HAP-1 (cell line): Measurements from ENCODE around the gene MCM3.

Source experiments
- DNase-seq, 2 experiments: peaks; one replicate each; pipeline ENCODE4 v3.0.0-alpha.2; 2016 to 2020; ENCODE audit warnings: low spot score in 2 of 2
- H3K27me3 ChIP-seq: fragments of 250-450 bp; sonication (Bioruptor Pico); 2 replicates; pipeline ENCODE4 v1.5.1; 2020; ENCODE audit warnings: low read depth, mild to moderate bottlenecking, moderate library complexity
- H3K36me3 ChIP-seq: fragments of 250-450 bp; sonication (Bioruptor Pico); replicated peaks from 2 replicates; pipeline ENCODE4 v1.5.1; 2020; ENCODE audit warnings: mild to moderate bottlenecking
- H3K4me1 ChIP-seq: fragments of 250-450 bp; sonication (Bioruptor Pico); 2 replicates; pipeline ENCODE4 v1.5.1; 2020; ENCODE audit warnings: mild to moderate bottlenecking
- H3K4me3 ChIP-seq: fragments of 250-450 bp; sonication (Bioruptor Pico); 2 replicates; pipeline ENCODE4 v1.5.1; 2020; ENCODE audit warnings: mild to moderate bottlenecking, moderate library complexity
- H3K9me3 ChIP-seq: fragments of 250-450 bp; sonication (Bioruptor Pico); 2 replicates; pipeline ENCODE4 v1.5.1; 2020; ENCODE audit warnings: mild to moderate bottlenecking, moderate library complexity
- in situ Hi-C: fragments of 300-500 bp; cut with MboI; formaldehyde crosslinking; loops from 3 replicates; pipeline ENCODE4 v1.14.3; 2020; ENCODE audit warnings: low sequenced_read_pairs, inconsistent platforms, mixed read lengths

The MCM3 gene

DNA sequence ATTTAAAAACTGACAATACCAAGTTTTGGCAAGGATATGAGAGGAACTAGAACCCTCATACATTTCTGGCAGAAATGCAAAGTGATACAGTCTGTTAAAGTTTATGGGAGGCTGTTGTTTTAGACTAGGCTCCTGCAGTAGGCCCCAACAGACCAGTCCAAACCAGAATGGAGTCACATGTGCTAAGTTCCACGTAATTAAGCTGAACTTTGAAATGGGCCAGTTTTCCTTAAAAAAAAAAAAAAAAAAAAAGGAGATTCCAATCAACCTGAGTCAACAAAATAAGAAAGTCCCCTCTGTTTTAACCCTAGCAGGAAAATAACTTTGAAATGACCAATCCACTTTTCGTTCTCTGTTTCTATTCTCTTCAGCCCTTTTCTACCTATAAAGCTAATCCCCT is 66.8 kb downstream of the MCM3 start:
- H3K4me3 ChIP-seq: no peak overlapping the region
- H3K36me3 ChIP-seq: no peaks in the 10 kb centered on the region
- in situ Hi-C loops: no loop called here
- no peaks in the 10 kb centered on the region for H3K9me3 ChIP-seq
- no peaks in the 10 kb centered on the region for H3K4me1 ChIP-seq
- 0 out of 2 replicates have a peak, but pooled peaks cover 4% of the 10 kb centered on the region for H3K27me3 ChIP-seq
- no peak for DNase-seq

DNA sequence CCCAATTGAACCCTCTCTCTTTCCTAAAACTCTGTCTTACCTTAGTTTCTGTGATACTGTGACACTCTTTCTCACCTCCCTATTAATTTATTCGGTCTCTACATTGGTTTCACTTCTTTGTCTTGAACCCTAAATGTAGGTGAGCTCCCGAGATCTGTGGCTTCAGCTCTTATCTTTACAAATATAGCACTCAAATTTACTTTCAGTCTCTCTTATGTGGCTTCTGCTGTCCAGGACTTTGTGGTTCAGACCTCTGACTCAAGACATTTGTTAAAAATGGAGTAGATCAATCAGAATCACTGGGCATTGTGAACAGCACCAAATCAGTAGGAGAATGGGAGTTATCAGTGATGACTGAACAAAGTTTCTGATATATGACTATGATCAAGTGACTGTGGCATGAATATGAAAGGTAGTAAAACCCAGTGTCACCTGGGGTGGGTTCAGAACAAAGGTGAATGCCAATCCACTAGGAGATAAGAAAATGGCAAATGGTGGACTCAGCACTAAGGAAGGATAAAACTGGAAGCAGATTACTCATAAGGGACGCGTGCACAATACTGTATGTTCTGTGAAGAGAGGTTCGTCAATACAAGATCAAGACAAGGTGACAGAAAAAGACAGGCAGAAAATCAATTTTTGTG is 67.5 kb downstream of the MCM3 start:
- H3K27me3 ChIP-seq: 0 out of 2 replicates have a peak, but pooled peaks cover 4% of the 10 kb centered on the region
- no peak overlapping the region for H3K4me3 ChIP-seq
- H3K4me1 ChIP-seq: no peaks in the 10 kb centered on the region
- H3K36me3 ChIP-seq: no peaks in the 10 kb centered on the region
- no peak for DNase-seq
- in situ Hi-C loops: no loop called here
- no peaks in the 10 kb centered on the region for H3K9me3 ChIP-seq

DNA sequence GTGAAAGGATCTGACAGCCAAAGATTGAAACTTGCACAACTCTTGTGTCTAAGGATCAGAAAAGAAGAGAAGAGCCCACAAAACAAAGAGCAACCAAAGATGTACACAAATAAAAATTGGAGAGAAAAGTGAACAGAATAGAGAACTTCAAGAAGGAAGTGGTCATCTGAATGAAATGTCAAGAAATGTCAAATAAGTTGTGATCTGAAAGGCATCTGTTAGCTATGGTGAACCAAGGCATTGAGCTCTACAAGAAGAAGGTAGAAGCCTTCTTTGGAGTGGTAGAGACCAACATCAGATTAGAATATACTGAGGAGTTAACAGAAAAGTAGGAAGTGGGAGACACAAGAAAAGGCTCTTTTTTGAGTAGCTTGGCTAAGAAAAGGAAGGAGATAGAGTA is 68.8 kb downstream of the MCM3 start:
- H3K4me3 ChIP-seq: no peak overlapping the region
- in situ Hi-C loops: no loop called here
- DNase-seq: no peak
- H3K27me3 ChIP-seq: 0 out of 2 replicates have a peak, but pooled peaks cover under 1% of the 10 kb centered on the region
- no peaks in the 10 kb centered on the region for H3K4me1 ChIP-seq
- H3K9me3 ChIP-seq: no peaks in the 10 kb centered on the region
- no peaks in the 10 kb centered on the region for H3K36me3 ChIP-seq
